ENCODE results near the gene SEPTIN3.
A peak's percentile ranks its signal among the peaks of the same experiment; 100 is the strongest.

Gene SEPTIN3

GRCh38 chr22:41969110-41969646 is at the start of gene SEPTIN3:
TSS of gene SEPTIN3 (plus strand) at chr22:41969443. CDS start at chr22:41971493, 2,050 bp downstream.
- no peak for DNase-seq

GRCh38 chr22:41920271-41920976 is 48.8 kb upstream of the SEPTIN3 start:
- no peak for DNase-seq

- no peak for DNase-seq
These were observed 46.9 kb upstream of the SEPTIN3 start for GRCh38 chr22:41922328-41922727.

GRCh38 chr22:41922940-41923594 is 46.2 kb upstream of the SEPTIN3 start:
- no peak for DNase-seq

GRCh38 chr22:41923595-41924276 is 45.5 kb upstream of the SEPTIN3 start:
- no peak for DNase-seq

- DNase-seq, result peak; percentile 73 to 79
These were observed 43.3 kb upstream of the SEPTIN3 start for GRCh38 chr22:41925783-41926460.

- no peak for DNase-seq
These were observed 41.4 kb upstream of the SEPTIN3 start for GRCh38 chr22:41927813-41928212.

- DNase-seq, result no peak
These were observed 40.4 kb upstream of the SEPTIN3 start for GRCh38 chr22:41928593-41929417.

GRCh38 chr22:41929418-41929810 is 39.8 kb upstream of the SEPTIN3 start:
- no peak for DNase-seq

GRCh38 chr22:41931701-41932269 is 37.5 kb upstream of the SEPTIN3 start:
- DNase-seq, result no peak

GRCh38 chr22:41932353-41932752 is 36.9 kb upstream of the SEPTIN3 start:
- no peak for DNase-seq

GRCh38 chr22:41933411-41934177 is 35.6 kb upstream of the SEPTIN3 start:
- DNase-seq, result no peak

- no peak for DNase-seq
These were observed 34.8 kb upstream of the SEPTIN3 start for GRCh38 chr22:41934284-41935014.

- DNase-seq, result no peak
These were observed 34.3 kb upstream of the SEPTIN3 start for GRCh38 chr22:41935015-41935351.

GRCh38 chr22:41935509-41935908 is 33.7 kb upstream of the SEPTIN3 start:
- DNase-seq, result no peak

GRCh38 chr22:41936894-41937169 is 32.4 kb upstream of the SEPTIN3 start:
- no peak for DNase-seq

- peak; percentile 93 to 96 for DNase-seq
These were observed 29.0 kb upstream of the SEPTIN3 start for GRCh38 chr22:41939981-41940831.

- peak; percentile 80 to 84 for DNase-seq
These were observed 28.1 kb upstream of the SEPTIN3 start for GRCh38 chr22:41940832-41941765.
